Smooth muscle cell (in vitro differentiated cells): ENCODE measurements around the gene SLC22A14. TPM values are rescaled to one million over a fixed set of nuclear protein-coding genes. Genes with fewer than 3 reads are reported as not detected.

Experiments
- DNase-seq: peaks from one replicate; lab custom pipeline; 2025; ENCODE audit not compliant: unreplicated experiment; lab: John Stamatoyannopoulos, UW
- H2AFZ ChIP-seq: fragments of 200-600 bp; sonication (generic); 2 replicates; pipeline ENCODE4 v1.6.0; 2016; ENCODE audit warnings: antibody characterized with exemption, low read depth, mild to moderate bottlenecking
- H3F3A ChIP-seq: fragments of 200-600 bp; sonication (generic); 2 replicates; pipeline ENCODE4 v1.6.0; 2017; ENCODE audit warnings: antibody characterized with exemption, low read depth
- H3K27ac ChIP-seq: fragments of 200-600 bp; sonication (generic); 2 replicates; pipeline ENCODE4 v1.5.1; 2016; ENCODE audit warnings: low read depth, mild to moderate bottlenecking
- H3K27me3 ChIP-seq: fragments of 200-600 bp; sonication (generic); 2 replicates; pipeline ENCODE4 v1.6.1; 2016; ENCODE audit warnings: low read depth, mild to moderate bottlenecking
- H3K36me3 ChIP-seq: fragments of 200-600 bp; sonication (generic); 2 replicates; pipeline ENCODE4 v1.5.1; 2016; ENCODE audit warnings: low read depth
- H3K4me1 ChIP-seq: fragments of 200-600 bp; sonication (generic); 2 replicates; pipeline ENCODE4 v1.5.1; 2016; ENCODE audit warnings: low read depth
- H3K4me2 ChIP-seq: fragments of 200-600 bp; sonication (generic); 2 replicates; pipeline ENCODE4 v1.6.0; 2016; ENCODE audit warnings: mild to moderate bottlenecking
- H3K4me3 ChIP-seq: fragments of 200-600 bp; sonication (generic); 2 replicates; pipeline ENCODE4 v1.5.1; 2016; ENCODE audit warnings: mild to moderate bottlenecking
- H3K79me2 ChIP-seq: fragments of 200-600 bp; sonication (generic); 2 replicates; pipeline ENCODE4 v1.6.0; 2016; ENCODE audit warnings: low read depth, mild to moderate bottlenecking
- H3K9ac ChIP-seq: fragments of 200-600 bp; sonication (generic); 2 replicates; pipeline ENCODE4 v1.6.0; 2016; ENCODE audit warnings: low read depth
- H3K9me3 ChIP-seq: fragments of 200-600 bp; sonication (generic); replicated peaks from 2 replicates; pipeline ENCODE4 v1.5.1; 2016; ENCODE audit warnings: low read depth
- H4K20me1 ChIP-seq: fragments of 200-600 bp; sonication (generic); 2 replicates; pipeline ENCODE4 v1.6.0; 2016; ENCODE audit warnings: low read depth
- CTCF ChIP-seq: fragments of 200-600 bp; sonication (generic); IDR thresholded peaks from 2 replicates; pipeline ENCODE4 v1.5.1; 2017; ENCODE audit warnings: borderline replicate concordance, mild to moderate bottlenecking, antibody characterized with exemption; ENCODE audit not compliant: insufficient read depth, poor library complexity, severe bottlenecking
- WGBS: methylation state at CpG from one replicate; pipeline ENCODE4 v1.1.7; 2016; ENCODE audit warnings: low lambda C conversion rate; 5-methylcytosine and 5-hydroxymethylcytosine counted together
- polyA plus RNA-seq: library from polyadenylated mRNA; unstranded; fragments of >200 nt; fragmentation: Nextera tagmentation; extraction: Ambion mirVana; gene quantifications from 2 replicates; pipeline ENCODE4 v1.2.1, GENCODE V29; 2016
- total RNA-seq: library from RNA; depleted of rRNA; stranded (reverse); fragments of >200 nt; gene quantifications from 2 replicates; pipeline ENCODE4 v1.2.3, GENCODE V29; 2014

SLC22A14 gene
- total RNA-seq = 0.09 and 0.54 TPM in 2 replicates
- 0.66 and 0.84 TPM in 2 replicates for polyA plus RNA-seq

GRCh38 chr3:38281895-38282686 is at the start of gene SLC22A14:
Gene SLC22A14, plus strand, starts transcription at chr3:38282294. Its CDS starts 23,733 bp downstream, at chr3:38306027.
- Histone ChIP-seq H3K27ac (no peak within 1 kb of the TSS), H3K4me1 (no peaks in the 10 kb centered on the region), H3K4me2 (no peak within 1 kb of the TSS), H3K4me3 (no peak within 1 kb of the TSS), H3F3A (no peaks in the 10 kb centered on the region), H3K79me2 (no peaks in the 10 kb centered on the region), H3K9me3 (no peaks in the 10 kb centered on the region), H4K20me1 (no peaks in the 10 kb centered on the region), H3K36me3 (no peaks in the 10 kb centered on the region), H2AFZ (no peak within 1 kb of the TSS), H3K27me3 (no peaks in the 10 kb centered on the region), H3K9ac (no peak within 1 kb of the TSS)
- 81% methylated on average over 14 of the region's 14 CpGs for WGBS
- DNase-seq = no peak
- TF ChIP-seq CTCF = no peak

GRCh38 chr3:38232701-38233100 is 49.4 kb upstream of the SLC22A14 start:
- Histone ChIP-seq H3K27ac (no peak overlapping the region), H3K4me2 (no peak overlapping the region), H3K4me1 (no peaks in the 10 kb centered on the region), H3K36me3 (peaks cover 23% of the 10 kb centered on the region), H4K20me1 (peaks cover 4% of the 10 kb centered on the region), H3K9me3 (no peaks in the 10 kb centered on the region), H3K9ac (no peak overlapping the region), H2AFZ (no peak overlapping the region), H3F3A (no peaks in the 10 kb centered on the region), H3K27me3 (no peaks in the 10 kb centered on the region), H3K4me3 (no peak overlapping the region), H3K79me2 (no peaks in the 10 kb centered on the region)
- WGBS = 100% methylated on average over 2 of the region's 2 CpGs
- DNase-seq = no peak
- TF ChIP-seq CTCF = no peak

- H3K9ac ChIP-seq = no peak overlapping the region
- no peaks in the 10 kb centered on the region for H3K9me3 ChIP-seq
- H3K4me2 ChIP-seq = no peak overlapping the region
- H3K36me3 ChIP-seq = peaks cover 33% of the 10 kb centered on the region
- TF ChIP-seq CTCF = no peak
- DNase-seq = no peak
- no peak overlapping the region for H2AFZ ChIP-seq
- no peak overlapping the region for H3K4me3 ChIP-seq
- H3K27ac ChIP-seq = peak overlapping the region; percentile 44
- H3F3A ChIP-seq = no peaks in the 10 kb centered on the region
- no peaks in the 10 kb centered on the region for H3K27me3 ChIP-seq
- no peaks in the 10 kb centered on the region for H3K79me2 ChIP-seq
- H4K20me1 ChIP-seq = no peaks in the 10 kb centered on the region
- no peaks in the 10 kb centered on the region for H3K4me1 ChIP-seq
These were observed 46.6 kb upstream of the SLC22A14 start for GRCh38 chr3:38235466-38235865.
